Brain pericyte (primary cell): ENCODE results near the gene SCGB1A1.
"Not testable (repeated sequence)": the region's sequence is repeated elsewhere in the genome, so short reads cannot be mapped to it uniquely, and the experiment has no call there.

Source experiments
- DNase-seq: peaks from one replicate; pipeline ENCODE4 v3.0.0-alpha.2; 2012; ENCODE audit warnings: low read depth, low spot score

The SCGB1A1 gene

DNA sequence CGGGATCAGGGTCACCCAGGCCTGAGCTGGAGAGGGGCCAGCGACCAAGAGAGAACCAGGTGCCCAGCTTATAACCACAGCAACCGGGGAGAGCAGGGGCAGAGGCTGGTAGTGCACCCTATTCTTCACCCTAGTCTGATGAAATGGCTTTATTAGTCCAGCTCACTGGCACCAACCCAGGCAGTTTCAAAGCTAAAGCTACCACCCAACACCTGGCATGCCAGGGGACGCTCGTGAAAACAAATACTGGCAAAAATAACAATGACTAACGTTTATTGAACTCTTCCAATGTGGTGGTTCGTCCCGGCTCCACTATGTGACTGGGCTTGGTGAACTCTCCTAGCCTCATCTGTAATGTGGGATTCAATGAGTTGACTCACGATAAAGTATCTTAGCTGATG, 30.6 kb downstream of the SCGB1A1 start:
- DNase-seq, result no peak

GRCh38 chr11:62449912-62450311, 31.1 kb downstream of the SCGB1A1 start:
- not testable (repeated sequence) for DNase-seq

- DNase-seq, result no peak
Measured at GRCh38 chr11:62450543-62451240, 31.9 kb downstream of the SCGB1A1 start.

DNA sequence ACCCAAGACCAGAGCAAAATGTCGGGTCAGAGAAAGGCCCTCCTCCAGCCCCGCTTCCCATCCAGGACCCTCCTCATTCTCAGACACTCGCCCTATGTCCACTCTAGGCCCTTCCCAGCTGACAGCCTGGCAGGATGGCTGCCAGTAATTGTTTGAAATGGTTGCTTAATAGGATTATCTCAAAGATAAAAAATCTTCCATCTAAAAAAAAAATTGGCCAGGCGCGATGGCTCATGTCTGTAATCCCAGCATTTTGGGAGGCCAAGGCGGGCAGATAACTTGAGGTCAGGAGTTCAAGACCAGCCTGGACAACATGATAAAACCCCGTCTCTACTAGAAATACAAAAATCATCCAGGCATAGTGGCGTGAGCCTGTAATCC, 32.4 kb downstream of the SCGB1A1 start:
- DNase-seq, result no peak

GRCh38 chr11:62452261-62452660, 33.4 kb downstream of the SCGB1A1 start:
- no peak for DNase-seq

DNA sequence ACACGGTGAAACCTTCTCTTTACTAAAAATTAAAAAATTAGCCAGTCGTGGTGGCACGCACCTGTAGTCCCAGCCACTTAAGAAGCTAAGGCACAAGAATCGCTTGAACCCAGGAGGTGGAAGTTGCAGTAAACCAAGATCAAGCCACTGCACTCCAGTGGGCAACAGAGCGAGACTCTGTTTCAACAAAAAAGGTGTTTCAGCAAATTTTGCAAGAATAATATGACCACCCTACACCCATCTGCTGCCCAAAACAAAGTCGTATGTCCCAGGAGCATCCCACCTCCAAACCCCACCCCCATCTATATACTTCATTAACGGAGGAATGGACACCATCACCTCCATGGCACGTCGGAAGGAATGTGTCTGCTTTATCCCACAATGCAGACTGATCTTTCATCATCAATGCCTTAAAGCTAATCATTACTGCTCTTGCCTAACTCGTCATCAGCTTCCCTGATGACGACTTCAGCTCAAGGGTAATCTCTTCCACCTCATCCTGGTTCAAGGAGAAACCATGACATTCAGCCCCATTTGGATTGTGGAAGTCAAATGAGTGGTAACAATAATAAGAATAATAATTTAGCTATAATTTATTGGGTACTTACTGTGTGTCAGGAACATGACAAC, 34.1 kb downstream of the SCGB1A1 start:
- no peak for DNase-seq

DNA sequence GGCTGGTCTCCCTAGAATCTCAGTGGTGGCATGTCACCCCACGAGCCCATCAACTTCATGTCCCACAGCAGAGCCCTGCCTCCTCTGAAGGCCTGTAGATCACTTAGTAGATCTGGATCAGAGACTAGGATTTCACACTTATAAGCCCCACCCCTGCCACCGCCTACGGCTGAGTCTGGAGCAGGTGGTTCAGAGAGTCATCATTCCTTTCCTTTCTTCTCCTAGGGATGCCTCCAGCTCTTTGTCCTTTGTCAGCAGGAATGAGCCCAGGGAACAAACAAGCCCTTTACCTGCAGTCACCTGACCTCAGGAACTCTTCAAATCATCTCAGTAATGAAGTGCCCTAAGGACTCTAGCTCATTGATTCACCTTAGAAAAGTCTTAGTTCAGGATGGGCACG, 37.8 kb downstream of the SCGB1A1 start:
- DNase-seq, result no peak

GRCh38 chr11:62457478-62457877, 38.6 kb downstream of the SCGB1A1 start:
- no peak for DNase-seq

GRCh38 chr11:62458212-62459002, 39.6 kb downstream of the SCGB1A1 start:
- DNase-seq, result no peak

- no peak for DNase-seq
Measured at GRCh38 chr11:62459080-62459479, 40.2 kb downstream of the SCGB1A1 start.

DNA sequence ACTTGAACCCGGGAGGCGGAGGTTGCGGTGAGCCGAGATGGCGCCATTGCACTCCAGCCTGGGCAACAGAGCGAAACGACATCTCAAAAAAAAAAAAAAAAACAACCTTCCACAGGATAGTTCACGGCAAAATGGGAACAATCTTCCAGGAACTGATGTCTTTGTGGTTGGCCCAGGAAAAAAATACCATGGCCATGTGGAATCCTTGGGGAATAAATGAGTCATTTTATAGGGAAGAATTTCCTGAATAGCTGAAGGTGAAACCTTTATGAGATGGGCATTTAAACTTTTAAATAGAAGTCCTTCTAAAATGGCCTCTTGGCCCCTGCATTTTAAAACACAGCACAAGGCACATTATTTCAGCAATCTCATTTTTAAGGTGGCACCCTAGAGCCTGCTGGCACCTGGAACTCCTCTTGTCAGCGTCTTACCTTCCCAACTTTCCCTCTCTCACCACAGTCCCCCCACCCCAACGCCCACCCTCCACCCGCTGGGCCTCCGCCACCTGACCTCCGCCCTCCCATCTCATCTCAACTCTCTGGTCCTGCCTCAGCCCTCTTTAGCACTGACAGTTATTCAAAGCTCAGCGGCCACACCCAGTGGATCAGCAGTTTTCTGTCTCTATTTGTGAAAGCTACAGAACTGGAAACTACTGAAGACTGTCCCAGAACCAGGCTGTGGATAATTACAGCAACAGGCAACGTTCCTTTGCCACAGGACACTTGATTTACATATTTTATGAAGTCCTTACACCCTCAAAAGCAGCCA, 43.1 kb downstream of the SCGB1A1 start:
- no peak for DNase-seq

DNA sequence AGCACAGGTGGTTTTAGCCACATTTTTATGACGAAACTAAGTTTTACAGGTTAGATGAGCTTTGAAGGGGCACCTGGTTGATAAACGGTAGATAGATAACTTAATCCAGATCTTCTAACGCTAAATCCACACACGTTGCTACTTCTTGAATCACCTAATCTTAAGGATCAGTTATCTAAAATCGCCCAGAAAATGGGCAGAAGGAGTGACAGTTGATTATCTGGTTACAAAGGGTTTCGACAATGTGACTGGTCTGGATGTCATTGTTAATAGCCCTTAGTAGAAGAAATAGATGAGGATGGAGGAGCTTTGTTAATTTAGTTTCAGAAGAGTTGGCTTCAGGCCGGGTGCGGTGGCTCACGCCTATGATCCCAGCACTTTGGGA, 43.7 kb downstream of the SCGB1A1 start:
- DNase-seq, result no peak

DNA sequence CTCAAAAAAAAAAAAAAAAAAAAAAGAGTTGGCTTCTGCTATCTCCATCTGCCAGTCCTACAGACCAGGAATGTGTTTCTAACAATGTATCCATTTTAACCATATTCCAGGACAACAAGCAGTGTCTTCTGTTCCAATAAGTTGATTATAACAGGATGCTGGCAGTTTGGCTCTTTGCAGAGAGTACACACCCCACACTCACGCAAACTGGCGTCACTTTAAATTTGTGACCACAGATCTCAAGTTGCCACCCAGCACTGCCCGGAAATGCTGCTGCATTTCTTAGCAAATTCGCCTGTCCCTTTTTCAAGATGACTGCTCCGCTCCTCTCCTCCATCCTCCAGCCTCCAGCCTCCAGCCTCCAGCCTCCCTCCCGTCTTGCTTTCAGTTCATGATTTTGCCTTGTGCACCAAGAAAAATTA, 44.3 kb downstream of the SCGB1A1 start:
- no peak for DNase-seq

GRCh38 chr11:62464655-62465054, 45.8 kb downstream of the SCGB1A1 start:
- DNase-seq, result no peak

DNA sequence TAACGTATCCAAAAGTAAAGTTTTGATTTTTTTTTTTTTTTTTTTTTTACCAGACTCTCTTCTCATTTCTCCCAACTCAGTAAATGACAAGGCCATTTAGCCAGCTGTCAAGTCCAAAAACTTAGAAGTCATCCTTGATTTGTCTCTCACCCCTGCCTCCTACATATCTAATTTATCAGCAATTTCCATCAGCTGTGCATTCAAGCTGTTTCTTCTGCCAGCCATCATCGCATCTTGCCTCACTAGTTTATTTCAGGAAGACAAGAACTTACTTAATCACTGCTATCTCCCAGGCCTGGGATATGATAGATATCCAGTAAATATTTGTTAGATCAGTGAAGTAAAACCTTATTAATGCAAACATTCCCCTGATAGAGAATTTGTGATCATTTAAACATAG, 47.6 kb downstream of the SCGB1A1 start:
- DNase-seq, result no peak

DNA sequence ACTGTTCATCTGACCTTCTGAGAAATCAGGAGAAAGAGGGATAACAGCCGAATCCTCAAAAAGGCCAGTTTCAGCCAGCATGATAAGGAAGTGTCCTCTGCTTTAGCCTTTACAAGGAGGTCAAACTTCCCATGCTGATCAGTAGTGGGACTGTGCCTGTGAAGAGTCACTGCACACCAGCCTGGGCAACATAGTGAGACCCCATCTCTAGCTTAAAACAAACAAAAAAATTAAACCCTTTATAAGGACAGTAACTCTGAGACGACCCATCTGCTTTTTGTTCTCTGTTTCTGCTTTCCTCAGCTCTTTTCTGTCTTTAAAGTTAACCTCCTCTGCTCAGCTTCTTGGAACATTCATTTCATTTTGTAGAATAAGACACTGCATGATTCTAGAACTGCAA, 49.7 kb downstream of the SCGB1A1 start:
- no peak for DNase-seq

- DNase-seq, result no peak
Measured at GRCh38 chr11:62471603-62472002, 52.8 kb downstream of the SCGB1A1 start.

GRCh38 chr11:62472063-62472884, 53.4 kb downstream of the SCGB1A1 start:
- DNase-seq, result no peak
